Stomach (tissue), 4 donors: ENCODE data around the gene VKORC1.

ENCODE experiments used
- CTCF ChIP-seq, 7 experiments: fragments of 450-650 bp in 4 of 7; fragments of 200-600 bp in 3 of 7; sonication (generic) in 3 of 7; IDR thresholded peaks; one replicate each; pipeline ENCODE4 v1.5.1; 2016 to 2019; ENCODE audit warnings: antibody characterized with exemption in 7 of 7, control low read depth in 2 of 7, mild to moderate bottlenecking in 1 of 7
- POLR2A ChIP-seq, 4 donors: fragments of 450-650 bp; IDR thresholded peaks; one replicate each; pipeline ENCODE4 v1.6.1; 2016; ENCODE audit warnings: antibody characterized with exemption in 4 of 4, control low read depth in 2 of 4, mild to moderate bottlenecking in 1 of 4, moderate library complexity in 1 of 4

- TF ChIP-seq POLR2A (IDR thresholded peaks at IDR 0.05) = no peak
- TF ChIP-seq CTCF (IDR thresholded peaks at IDR 0.05) = no peak
These were observed 31.1 kb downstream of the VKORC1 start for GRCh38 chr16:31063495-31063842.
